PC-3 (cell line): ENCODE measurements around the gene RHBDD3. TPM values are rescaled to one million over a fixed set of nuclear protein-coding genes. Genes with fewer than 3 reads are reported as not detected.

Experiments
- ATAC-seq: fragments of 200-7000 bp; cut with Tn5 transposase; 2 replicates; pipeline ENCODE4 v1.9.1; 2020; ENCODE audit warnings: mild to moderate bottlenecking, moderate library complexity
- BruUV-seq: library from RNA; stranded (reverse); fragments of 400-500 nt; replicated peaks from 2 replicates; lab custom pipeline; 2021; lab: Mats Ljungman, UMichigan
- CTCF ChIA-PET: fragments of 300-600 bp; sonication (Branson Sonifier 250); formaldehyde crosslinking; loops from one replicate; lab custom pipeline; 2022; ENCODE audit warnings: antibody characterized with exemption; lab: Charles Lee
- POLR2A ChIA-PET: fragments of 300-600 bp; sonication (Branson Sonifier 250); formaldehyde crosslinking; loops from one replicate; lab custom pipeline; 2022; ENCODE audit warnings: antibody characterized with exemption; ENCODE audit not compliant: unreplicated experiment; lab: Charles Lee
- DNase-seq: peaks from one replicate; pipeline ENCODE4 v3.0.0-alpha.2; 2015
- H2AFZ ChIP-seq: fragments of 300-600 bp; sonication (generic); 2 replicates; pipeline ENCODE4 v1.6.0; 2016; ENCODE audit warnings: antibody characterized with exemption, low read length
- H3F3A ChIP-seq: fragments of 300-600 bp; sonication (generic); one replicate; pipeline ENCODE4 v1.6.0; 2017; ENCODE audit warnings: antibody characterized with exemption, low read length, control low read depth, mild to moderate bottlenecking; ENCODE audit not compliant: unreplicated experiment
- H3K27ac ChIP-seq: fragments of 300-600 bp; sonication (generic); 2 replicates; pipeline ENCODE4 v1.5.1; 2016; ENCODE audit warnings: mild to moderate bottlenecking, low read length
- H3K27me3 ChIP-seq: fragments of 300-600 bp; sonication (generic); 2 replicates; pipeline ENCODE4 v1.6.1; 2016; ENCODE audit warnings: low read length, mixed read lengths
- H3K36me3 ChIP-seq: fragments of 300-600 bp; sonication (generic); 2 replicates; pipeline ENCODE4 v1.6.1; 2016; ENCODE audit warnings: low read depth, mixed run types, low read length, mixed read lengths
- H3K4me1 ChIP-seq: fragments of 300-600 bp; sonication (generic); 2 replicates; pipeline ENCODE4 v1.5.1; 2016; ENCODE audit warnings: low read length; ENCODE audit not compliant: insufficient read depth
- H3K4me2 ChIP-seq: fragments of 300-600 bp; sonication (generic); 2 replicates; pipeline ENCODE4 v1.6.0; 2016; ENCODE audit warnings: low read length
- H3K4me3 ChIP-seq: fragments of 300-600 bp; sonication (generic); 2 replicates; pipeline ENCODE4 v1.5.1; 2016; ENCODE audit warnings: mild to moderate bottlenecking, low read length, mixed read lengths
- H3K79me2 ChIP-seq: fragments of 300-600 bp; sonication (generic); 2 replicates; pipeline ENCODE4 v1.6.1; 2017; ENCODE audit warnings: low read length, mixed read lengths
- H3K9ac ChIP-seq: fragments of 300-600 bp; sonication (generic); 2 replicates; pipeline ENCODE4 v1.6.0; 2016; ENCODE audit warnings: mild to moderate bottlenecking, low read length
- H3K9me2 ChIP-seq: fragments of 300-600 bp; sonication (generic); replicated peaks from 2 replicates; pipeline ENCODE4 v1.6.1; 2016; ENCODE audit warnings: mixed run types, low read length, mixed read lengths
- H3K9me3 ChIP-seq: fragments of 300-600 bp; sonication (generic); 2 replicates; pipeline ENCODE4 v1.6.1; 2016; ENCODE audit warnings: low read length, mixed read lengths
- H4K20me1 ChIP-seq: fragments of 300-600 bp; sonication (generic); 2 replicates; pipeline ENCODE4 v1.6.1; 2016; ENCODE audit warnings: low read length, mixed read lengths
- CTCF ChIP-seq: fragments of 300-600 bp; sonication (generic); conservative IDR thresholded peaks from 2 replicates; pipeline ENCODE4 v1.5.1; 2017; ENCODE audit warnings: antibody characterized with exemption, low read depth, mild to moderate bottlenecking, low read length
- EZH2 ChIP-seq: fragments of 300-600 bp; sonication (generic); IDR thresholded peaks from one replicate; pipeline ENCODE4 v1.6.1; 2017; ENCODE audit warnings: antibody characterized with exemption, mild to moderate bottlenecking, low read length; ENCODE audit not compliant: unreplicated experiment
- EZH2phosphoT487 ChIP-seq: fragments of 300-600 bp; sonication (generic); IDR thresholded peaks from 2 replicates; pipeline ENCODE4 v1.6.1; 2018; ENCODE audit warnings: mild to moderate bottlenecking, antibody characterized with exemption, low read length, borderline replicate concordance
- intact Hi-C: fragments of 100-400 bp; cut with micrococcal nuclease; formaldehyde crosslinking; loops from 2 replicates; pipeline ENCODE4 v1.9.0; 2023
- total RNA-seq: library from RNA; depleted of rRNA; stranded (reverse); fragments of >200 nt; gene quantifications from 2 replicates; pipeline ENCODE4 v1.2.3, GENCODE V29; 2014

The RHBDD3 gene
- total RNA-seq, 1 experiment from 2014 or later, result 23.7 TPM

DNA sequence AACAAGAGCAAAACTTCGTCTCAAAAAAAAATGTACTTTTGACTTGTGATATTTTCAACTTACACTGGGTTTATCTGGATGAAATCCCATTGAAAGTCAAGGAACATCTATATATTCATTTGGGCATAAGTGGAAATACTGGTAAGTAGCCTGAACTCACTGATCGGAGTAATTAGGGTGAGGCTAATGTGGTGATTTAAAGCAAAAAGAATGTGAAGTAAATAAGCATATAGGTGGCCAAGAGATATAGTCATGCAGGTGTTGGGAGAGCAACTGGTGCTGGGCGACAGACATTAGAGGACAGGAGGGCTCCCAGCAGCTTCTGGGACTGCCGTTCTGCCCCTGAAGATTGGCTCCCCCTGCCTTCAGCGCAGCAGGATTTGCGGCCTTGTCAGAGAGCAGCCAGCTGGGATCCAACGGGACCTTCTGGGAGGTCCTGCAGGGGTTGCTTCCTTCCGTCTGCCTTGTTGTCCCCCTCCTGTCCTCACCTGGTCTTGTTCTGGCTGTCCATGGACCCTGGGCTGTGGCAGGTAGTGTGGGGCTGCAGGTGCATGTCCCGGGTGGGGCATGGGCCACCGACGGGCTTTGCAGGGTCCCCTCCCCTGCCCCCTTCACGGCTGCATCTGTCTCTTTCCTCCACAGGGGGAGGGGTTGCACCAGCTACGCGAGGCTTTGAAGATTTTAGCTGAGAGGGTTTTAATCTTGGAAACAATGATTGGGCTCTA is 14.1 kb downstream of the RHBDD3 start:
- Histone ChIP-seq H3K4me1 (no peaks in the 10 kb centered on the region), H4K20me1 (no peaks in the 10 kb centered on the region), H3K27me3 (no peaks in the 10 kb centered on the region), H3K36me3 (no peaks in the 10 kb centered on the region), H3K4me2 (no peak overlapping the region), H3F3A (no peaks in the 10 kb centered on the region), H3K4me3 (no peak overlapping the region), H3K9ac (no peak overlapping the region), H3K9me2 (no peaks in the 10 kb centered on the region), H2AFZ (no peak overlapping the region), H3K9me3 (no peaks in the 10 kb centered on the region), H3K79me2 (no peaks in the 10 kb centered on the region), H3K27ac (no peak overlapping the region)
- no peak for DNase-seq
- POLR2A ChIA-PET, result no interaction called here
- no peak for TF ChIP-seq EZH2phosphoT487
- no peak for TF ChIP-seq CTCF
- no peak for TF ChIP-seq EZH2
- BruUV-seq, result no TSS peak
- ATAC-seq, result no peak
- CTCF ChIA-PET, result no interaction called here
- intact Hi-C loops, result no loop called here

- ATAC-seq (no peak), DNase-seq (no peak)
- POLR2A ChIA-PET, result no interaction called here
- no TSS peak for BruUV-seq
- Histone ChIP-seq H3K4me3 (no peak overlapping the region), H3K9me2 (no peaks in the 10 kb centered on the region), H3K9ac (no peak overlapping the region), H3K79me2 (no peaks in the 10 kb centered on the region), H2AFZ (no peak overlapping the region), H3F3A (no peaks in the 10 kb centered on the region), H3K4me2 (no peak overlapping the region), H3K27ac (no peak overlapping the region), H3K9me3 (no peaks in the 10 kb centered on the region), H3K27me3 (no peaks in the 10 kb centered on the region), H3K4me1 (no peaks in the 10 kb centered on the region), H4K20me1 (no peaks in the 10 kb centered on the region), H3K36me3 (no peaks in the 10 kb centered on the region)
- no peak for TF ChIP-seq EZH2phosphoT487
- no peak for TF ChIP-seq CTCF
- TF ChIP-seq EZH2, result no peak
- intact Hi-C loops, result no loop called here
- CTCF ChIA-PET, result no interaction called here
Observed at GRCh38 chr22:29251981-29252911, 15.5 kb downstream of the RHBDD3 start.
